ENCODE results near the gene GALNT9.
"Not testable (repeated sequence)": the region's sequence is repeated elsewhere in the genome, so short reads cannot be mapped to it uniquely, and the experiment has no call there.

GALNT9 gene

GRCh38 chr12:132152953-132153352 is 176.4 kb downstream of the GALNT9 start:
- no peak for DNase-seq

DNA sequence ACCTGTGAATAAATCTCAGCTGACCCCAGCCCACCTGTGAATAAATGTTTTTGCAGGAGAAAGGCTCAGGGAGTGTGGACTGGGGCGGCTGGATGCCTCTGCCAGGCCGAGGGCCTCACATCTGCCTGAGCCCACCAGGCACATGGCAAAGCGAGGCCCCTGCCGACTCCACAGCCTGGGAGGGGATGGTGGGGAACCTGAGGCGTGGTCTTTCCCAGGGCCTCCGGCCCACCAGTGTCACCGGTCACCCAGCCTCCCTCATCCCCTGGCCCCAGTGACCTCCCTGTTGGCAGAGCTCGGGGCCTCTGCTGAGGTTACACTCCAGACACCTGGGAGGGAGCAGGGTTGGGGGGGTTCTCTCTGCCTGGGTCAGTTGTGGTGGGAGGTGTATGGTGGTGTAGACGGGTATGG is 177.0 kb downstream of the GALNT9 start:
- no peak for DNase-seq

DNA sequence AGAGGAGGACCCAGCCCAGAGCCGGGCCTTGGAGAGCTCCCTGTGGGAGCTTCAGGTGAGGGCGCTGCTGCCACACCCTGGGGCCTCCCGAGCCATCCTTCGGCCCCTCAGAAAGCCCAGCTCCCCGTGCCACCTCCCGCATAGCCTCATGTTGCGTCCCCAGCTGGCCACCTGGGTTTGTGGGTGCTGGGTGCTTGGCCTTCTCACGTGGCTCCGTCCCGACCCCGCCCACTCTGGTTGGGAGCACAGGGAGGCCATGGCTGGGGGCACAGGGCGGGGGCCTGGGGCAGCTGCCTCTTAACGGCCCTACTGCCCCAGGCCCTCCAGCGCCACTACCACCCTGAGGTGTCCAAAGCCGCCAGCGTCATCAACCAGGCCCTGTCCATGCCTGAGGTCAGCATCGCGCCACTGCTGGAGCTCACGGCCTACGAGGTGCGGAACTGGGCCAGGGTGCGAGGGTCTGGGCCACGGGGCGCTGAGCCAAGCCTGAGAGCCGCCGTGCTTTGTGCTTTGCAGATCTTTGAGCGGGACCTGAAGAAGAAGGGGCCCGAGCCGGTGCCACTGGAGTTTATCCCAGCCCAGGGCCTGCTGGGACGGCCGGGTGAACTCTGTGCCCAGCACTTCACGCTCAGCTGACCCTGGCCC is 177.5 kb downstream of the GALNT9 start:
- no peak for DNase-seq

DNA sequence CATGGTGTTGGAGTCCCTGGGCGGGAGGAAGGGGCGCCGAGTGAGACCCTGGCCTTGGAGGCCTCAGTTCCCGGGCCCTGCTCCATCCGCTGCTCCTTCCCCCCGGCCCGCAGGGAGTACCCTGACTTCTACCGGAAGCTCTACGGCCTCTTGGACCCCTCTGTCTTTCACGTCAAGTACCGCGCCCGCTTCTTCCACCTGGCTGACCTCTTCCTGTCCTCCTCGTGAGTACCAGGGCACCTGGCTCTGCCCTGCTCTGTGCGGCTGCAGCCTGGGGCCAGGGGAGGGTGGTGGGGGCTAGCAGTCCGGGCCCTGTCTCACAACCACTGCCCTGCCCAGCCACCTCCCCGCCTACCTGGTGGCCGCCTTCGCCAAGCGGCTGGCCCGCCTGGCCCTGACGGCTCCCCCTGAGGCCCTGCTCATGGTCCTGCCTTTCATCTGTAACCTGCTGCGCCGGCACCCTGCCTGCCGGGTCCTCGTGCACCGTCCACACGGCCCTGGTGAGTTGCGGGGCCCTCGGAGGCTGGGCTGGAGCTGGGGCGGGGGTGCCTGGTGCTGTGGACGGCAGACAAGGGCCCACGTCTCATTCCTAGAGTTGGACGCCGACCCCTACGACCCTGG is 178.1 kb downstream of the GALNT9 start:
- no peak for DNase-seq

GRCh38 chr12:132150780-132151144 is 178.6 kb downstream of the GALNT9 start:
- DNase-seq: no peak

DNA sequence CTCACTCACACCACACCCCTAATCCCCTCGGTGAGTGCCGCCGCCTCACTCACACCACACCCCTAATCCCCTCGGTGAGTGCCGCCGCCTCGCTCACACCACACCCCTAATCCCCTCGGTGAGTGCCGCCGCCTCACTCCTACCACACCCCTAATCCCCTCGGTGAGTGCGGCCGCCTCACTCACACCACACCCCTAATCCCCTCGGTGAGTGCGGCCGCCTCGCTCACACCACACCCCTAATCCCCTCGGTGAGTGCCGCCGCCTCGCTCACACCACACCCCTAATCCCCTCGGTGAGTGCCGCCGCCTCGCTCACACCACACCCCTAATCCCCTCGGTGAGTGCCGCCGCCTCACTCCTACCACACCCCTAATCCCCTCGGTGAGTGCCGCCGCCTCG is 179.9 kb downstream of the GALNT9 start:
- DNase-seq: not testable (repeated sequence)

- DNase-seq: no peak
These were observed 180.9 kb downstream of the GALNT9 start for GRCh38 chr12:132148368-132149045.

DNA sequence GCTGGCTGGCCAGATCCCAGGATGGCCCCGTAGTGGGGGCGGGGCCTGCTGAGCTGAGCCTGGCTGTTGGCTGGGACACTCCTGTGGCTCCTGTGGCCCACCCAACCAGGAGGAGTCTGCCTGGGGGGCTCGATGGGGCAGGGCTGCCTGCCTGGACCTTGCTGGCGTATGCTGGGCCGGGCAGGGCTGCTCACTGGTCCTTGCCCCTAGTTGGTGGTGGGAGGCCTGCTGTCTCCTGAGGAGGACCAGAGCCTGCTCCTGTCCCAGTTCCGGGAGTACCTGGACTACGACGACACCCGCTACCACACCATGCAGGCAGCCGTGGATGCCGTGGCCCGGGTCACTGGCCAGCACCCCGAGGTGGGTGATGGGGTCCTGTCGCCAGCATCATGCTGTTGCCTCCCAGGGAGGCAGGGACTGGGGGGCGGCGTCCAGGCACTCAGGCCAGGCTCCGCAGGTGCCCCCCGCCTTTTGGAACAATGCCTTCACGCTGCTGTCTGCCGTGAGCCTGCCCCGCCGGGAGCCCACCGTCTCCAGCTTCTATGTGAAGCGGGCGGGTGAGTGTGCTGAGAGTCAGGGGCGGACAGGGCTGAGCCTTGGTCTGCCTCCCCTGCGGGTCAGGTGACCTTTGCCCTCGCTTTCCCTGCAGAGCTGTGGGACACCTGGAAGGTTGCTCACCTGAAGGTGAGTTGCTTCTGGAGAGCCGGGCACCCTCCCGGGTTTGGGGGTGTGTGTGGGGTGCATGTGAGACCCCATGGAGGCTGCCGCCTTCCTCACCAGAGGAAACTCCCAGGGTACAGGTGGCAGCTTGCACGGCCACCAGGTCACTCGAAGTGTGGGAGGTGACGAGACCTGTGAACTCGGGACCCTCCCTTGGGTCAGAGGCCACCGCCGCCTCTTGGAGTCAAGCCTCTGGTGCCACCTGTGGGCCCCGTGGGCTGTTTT is 181.7 kb downstream of the GALNT9 start:
- DNase-seq: no peak

GRCh38 chr12:132146772-132147422 is 182.5 kb downstream of the GALNT9 start:
- DNase-seq: no peak
